Measurements from ENCODE around the gene KCTD4.

The KCTD4 gene

GRCh38 chr13:45168555-45168930 is 32.3 kb downstream of the KCTD4 start:
- no peak for DNase-seq

- no peak for DNase-seq
Measured at GRCh38 chr13:45167611-45168554, 33.0 kb downstream of the KCTD4 start.

GRCh38 chr13:45166858-45167257 is 34.0 kb downstream of the KCTD4 start:
- no peak for DNase-seq

GRCh38 chr13:45162821-45163220 is 38.0 kb downstream of the KCTD4 start:
- DNase-seq: no peak

- no peak for DNase-seq
Measured at GRCh38 chr13:45162194-45162593, 38.7 kb downstream of the KCTD4 start.

- DNase-seq: no peak
Measured at GRCh38 chr13:45156565-45157361, 44.1 kb downstream of the KCTD4 start.

- DNase-seq: no peak
Measured at GRCh38 chr13:45149964-45150363, 50.9 kb downstream of the KCTD4 start.

- no peak for DNase-seq
Measured at GRCh38 chr13:45143346-45143751, 57.5 kb downstream of the KCTD4 start.
